MM.1S (cell line): Measurements from ENCODE around the gene S100P.

Source experiments
- DNase-seq: peaks from one replicate; pipeline ENCODE4 v3.0.0-alpha.2; 2015
- H2AFZ ChIP-seq: fragments of 300-600 bp; sonication (generic); 2 replicates; pipeline ENCODE4 v1.6.0; 2016; ENCODE audit warnings: antibody characterized with exemption, low read length
- H3F3A ChIP-seq: fragments of 300-600 bp; sonication (generic); 2 replicates; pipeline ENCODE4 v1.6.1; 2016; ENCODE audit warnings: mild to moderate bottlenecking, antibody characterized with exemption, low read length, moderate library complexity, mixed read lengths; ENCODE audit not compliant: insufficient read depth
- H3K27ac ChIP-seq: fragments of 300-600 bp; sonication (generic); 2 replicates; pipeline ENCODE4 v1.5.1; 2016; ENCODE audit warnings: mild to moderate bottlenecking, low read length
- H3K27me3 ChIP-seq: fragments of 300-600 bp; sonication (generic); replicated peaks from 2 replicates; pipeline ENCODE4 v1.6.0; 2016; ENCODE audit warnings: low read length; ENCODE audit not compliant: insufficient read depth
- H3K36me3 ChIP-seq: fragments of 300-600 bp; sonication (generic); replicated peaks from 2 replicates; pipeline ENCODE4 v1.6.1; 2016; ENCODE audit warnings: mild to moderate bottlenecking, low read length, mixed read lengths; ENCODE audit not compliant: insufficient read depth
- H3K4me1 ChIP-seq: fragments of 300-600 bp; sonication (generic); 2 replicates; pipeline ENCODE4 v1.6.1; 2016; ENCODE audit warnings: low read length, mixed read lengths
- H3K4me2 ChIP-seq: fragments of 300-600 bp; sonication (generic); 2 replicates; pipeline ENCODE4 v1.6.0; 2016; ENCODE audit warnings: low read depth, low read length
- H3K4me3 ChIP-seq: fragments of 300-600 bp; sonication (generic); 2 replicates; pipeline ENCODE4 v1.5.1; 2016; ENCODE audit warnings: low read length, mixed read lengths
- H3K79me2 ChIP-seq: fragments of 300-600 bp; sonication (generic); 2 replicates; pipeline ENCODE4 v1.6.1; 2016; ENCODE audit warnings: mixed run types, low read length, mixed read lengths
- H3K9ac ChIP-seq: fragments of 300-600 bp; sonication (generic); 2 replicates; pipeline ENCODE4 v1.6.1; 2016; ENCODE audit warnings: low read length, mixed read lengths
- H3K9me2 ChIP-seq: fragments of 300-600 bp; sonication (generic); replicated peaks from 2 replicates; pipeline ENCODE4 v1.6.1; 2016; ENCODE audit warnings: mild to moderate bottlenecking, low read length, mixed read lengths; ENCODE audit not compliant: insufficient read depth
- H3K9me3 ChIP-seq: fragments of 300-600 bp; sonication (generic); replicated peaks from 2 replicates; pipeline ENCODE4 v1.6.1; 2016; ENCODE audit warnings: mild to moderate bottlenecking, low read length, mixed read lengths; ENCODE audit not compliant: insufficient read depth
- H4K20me1 ChIP-seq: fragments of 300-600 bp; sonication (generic); 2 replicates; pipeline ENCODE4 v1.6.1; 2016; ENCODE audit warnings: mild to moderate bottlenecking, low read length, moderate library complexity, mixed read lengths; ENCODE audit not compliant: insufficient read depth
- EZH2 ChIP-seq: fragments of 300-600 bp; sonication (generic); optimal IDR thresholded peaks from 2 replicates; pipeline ENCODE3; 2017; ENCODE audit warnings: low read depth, mild to moderate bottlenecking, antibody characterized with exemption, low read length, mixed read lengths
- EZH2phosphoT487 ChIP-seq: fragments of 300-600 bp; sonication (generic); IDR thresholded peaks from 2 replicates; pipeline ENCODE4 v1.6.1; 2018; ENCODE audit warnings: antibody characterized with exemption, low read length
- TF ChIP-seq, protein P1 (sequence below): fragments of 300-600 bp; sonication (generic); IDR thresholded peaks from 2 replicates; pipeline ENCODE4 v1.5.1; 2016; ENCODE audit warnings: antibody characterized with exemption, low read length, mixed read lengths

The S100P gene

GRCh38 chr4:6718932-6719610 lies 25.4 kb downstream of the S100P start:
- Histone ChIP-seq H3K9ac (no peak overlapping the region), H3F3A (no peaks in the 10 kb centered on the region), H3K36me3 (no peaks in the 10 kb centered on the region), H4K20me1 (no peaks in the 10 kb centered on the region), H3K9me2 (no peaks in the 10 kb centered on the region), H3K4me2 (no peak overlapping the region), H2AFZ (no peak overlapping the region), H3K9me3 (no peaks in the 10 kb centered on the region), H3K79me2 (peaks cover 9% of the 10 kb centered on the region), H3K27me3 (no peaks in the 10 kb centered on the region; the same call in 1 of the 2 replicates), H3K4me1 (peaks cover 13% of the 10 kb centered on the region), H3K4me3 (no peak overlapping the region), H3K27ac (no peak overlapping the region)
- no peak for DNase-seq
- TF ChIP-seq, protein P1, sequence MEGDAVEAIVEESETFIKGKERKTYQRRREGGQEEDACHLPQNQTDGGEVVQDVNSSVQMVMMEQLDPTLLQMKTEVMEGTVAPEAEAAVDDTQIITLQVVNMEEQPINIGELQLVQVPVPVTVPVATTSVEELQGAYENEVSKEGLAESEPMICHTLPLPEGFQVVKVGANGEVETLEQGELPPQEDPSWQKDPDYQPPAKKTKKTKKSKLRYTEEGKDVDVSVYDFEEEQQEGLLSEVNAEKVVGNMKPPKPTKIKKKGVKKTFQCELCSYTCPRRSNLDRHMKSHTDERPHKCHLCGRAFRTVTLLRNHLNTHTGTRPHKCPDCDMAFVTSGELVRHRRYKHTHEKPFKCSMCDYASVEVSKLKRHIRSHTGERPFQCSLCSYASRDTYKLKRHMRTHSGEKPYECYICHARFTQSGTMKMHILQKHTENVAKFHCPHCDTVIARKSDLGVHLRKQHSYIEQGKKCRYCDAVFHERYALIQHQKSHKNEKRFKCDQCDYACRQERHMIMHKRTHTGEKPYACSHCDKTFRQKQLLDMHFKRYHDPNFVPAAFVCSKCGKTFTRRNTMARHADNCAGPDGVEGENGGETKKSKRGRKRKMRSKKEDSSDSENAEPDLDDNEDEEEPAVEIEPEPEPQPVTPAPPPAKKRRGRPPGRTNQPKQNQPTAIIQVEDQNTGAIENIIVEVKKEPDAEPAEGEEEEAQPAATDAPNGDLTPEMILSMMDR = no peak

DNA sequence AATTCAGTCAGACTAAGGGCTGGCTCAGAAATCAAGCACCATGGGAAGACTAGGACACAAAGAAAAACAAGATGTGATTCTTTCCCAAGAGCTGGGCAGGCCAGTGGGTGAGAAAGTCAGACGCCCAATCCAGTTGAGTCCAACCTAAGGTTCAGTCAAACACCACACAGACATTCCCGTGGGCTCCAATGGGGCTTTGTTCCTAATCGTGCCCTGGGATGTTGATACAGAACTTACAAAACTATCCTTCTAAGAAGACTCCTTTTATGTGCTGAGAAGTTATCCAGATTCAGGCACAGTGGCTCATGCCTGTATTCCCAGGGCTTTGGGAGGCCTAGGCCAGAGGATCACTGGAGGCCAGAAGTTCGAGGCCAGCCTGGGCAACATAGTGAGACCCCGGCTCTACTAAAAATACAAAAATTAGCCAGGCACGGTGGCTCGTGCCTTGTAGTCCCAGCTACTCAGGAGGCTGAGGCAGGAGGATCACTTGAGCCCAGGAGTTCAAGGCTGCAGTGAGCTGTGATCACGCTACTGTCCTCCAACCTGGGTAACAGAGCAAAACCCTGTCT lies 26.0 kb downstream of the S100P start:
- H3K36me3 ChIP-seq = no peaks in the 10 kb centered on the region
- no peak overlapping the region for H3K9ac ChIP-seq
- no peak overlapping the region for H2AFZ ChIP-seq
- H3K27me3 ChIP-seq = no peaks in the 10 kb centered on the region; the same call in 1 of the 2 replicates
- H3K79me2 ChIP-seq = peaks cover 9% of the 10 kb centered on the region
- TF ChIP-seq EZH2phosphoT487 (no peak), EZH2 (no peak)
- TF ChIP-seq, protein P1 = no peak
- H3K27ac ChIP-seq = no peak overlapping the region
- no peaks in the 10 kb centered on the region for H4K20me1 ChIP-seq
- no peak overlapping the region for H3K4me3 ChIP-seq
- H3F3A ChIP-seq = no peaks in the 10 kb centered on the region
- H3K4me1 ChIP-seq = peaks cover 13% of the 10 kb centered on the region
- no peaks in the 10 kb centered on the region for H3K9me3 ChIP-seq
- no peak overlapping the region for H3K4me2 ChIP-seq
- no peak for DNase-seq
- no peaks in the 10 kb centered on the region for H3K9me2 ChIP-seq

DNA sequence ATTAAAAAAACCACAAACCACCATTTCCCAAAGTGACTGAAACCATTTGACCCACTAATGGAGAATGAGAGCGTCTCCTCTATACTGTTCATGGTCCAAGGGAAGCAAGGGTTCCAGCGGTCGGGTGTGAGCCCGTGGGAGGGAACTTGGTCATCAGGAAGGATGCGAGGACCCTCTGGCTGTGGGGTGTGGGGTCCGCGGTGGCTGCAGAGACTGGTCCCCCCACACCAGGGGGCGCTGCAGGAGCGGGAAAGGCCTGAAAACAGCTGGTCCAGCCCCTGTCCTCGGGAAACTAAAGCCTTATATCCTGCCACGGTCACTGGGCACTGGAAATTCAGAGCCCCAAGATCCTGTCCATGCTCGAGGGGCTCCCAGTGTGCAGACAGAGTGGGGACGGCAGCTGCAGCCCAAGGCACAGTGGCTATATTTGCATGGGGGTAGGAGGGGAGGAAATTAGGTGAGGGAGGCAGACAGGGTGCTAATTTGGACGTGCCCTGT lies 26.6 kb downstream of the S100P start:
- Histone ChIP-seq H3K4me1 (peaks cover 13% of the 10 kb centered on the region), H3K9ac (no peak overlapping the region), H3K79me2 (peaks cover 9% of the 10 kb centered on the region), H3K27ac (no peak overlapping the region), H3K4me2 (peak overlapping the region; percentile 21; the same call in 1 of the 2 replicates), H2AFZ (peak overlapping the region; percentile 33; the same call in 1 of the 2 replicates), H3K27me3 (no peaks in the 10 kb centered on the region), H3K4me3 (no peak overlapping the region), H4K20me1 (no peaks in the 10 kb centered on the region), H3K36me3 (no peaks in the 10 kb centered on the region), H3F3A (no peaks in the 10 kb centered on the region), H3K9me3 (no peaks in the 10 kb centered on the region), H3K9me2 (no peaks in the 10 kb centered on the region)
- TF ChIP-seq EZH2phosphoT487 = no peak
- TF ChIP-seq, protein P1 = peak; percentile 87
- DNase-seq = peak; percentile 51
